GM13976 (cell line): Measurements from ENCODE around the gene ADK.
"Not testable (repeated sequence)": the region's sequence is repeated elsewhere in the genome, so short reads cannot be mapped to it uniquely, and the experiment has no call there.

ENCODE experiments used
- DNase-seq: peaks from one replicate; pipeline ENCODE4 v3.0.0; 2012; ENCODE audit warnings: low spot score
- in situ Hi-C: fragments of 300-500 bp; cut with MboI; formaldehyde crosslinking; loops from one replicate; pipeline ENCODE4 v1.12.0; 2022; ENCODE audit warnings: low sequenced_read_pairs, mixed read lengths, inconsistent platforms; ENCODE audit not compliant: unreplicated experiment
- TF ChIP-seq, protein P1 (sequence below): IDR thresholded peaks from 2 replicates; pipeline ENCODE4 v1.5.1; 2012; ENCODE audit warnings: borderline replicate concordance, mild to moderate bottlenecking; ENCODE audit not compliant: insufficient read depth; ENCODE audit errors: extremely low read depth, missing control alignments, control extremely low read depth

The ADK gene

GRCh38 chr10:74556072-74556705 lies 405.2 kb downstream of the ADK start:
- in situ Hi-C loops = no loop called here
- TF ChIP-seq, protein P1, sequence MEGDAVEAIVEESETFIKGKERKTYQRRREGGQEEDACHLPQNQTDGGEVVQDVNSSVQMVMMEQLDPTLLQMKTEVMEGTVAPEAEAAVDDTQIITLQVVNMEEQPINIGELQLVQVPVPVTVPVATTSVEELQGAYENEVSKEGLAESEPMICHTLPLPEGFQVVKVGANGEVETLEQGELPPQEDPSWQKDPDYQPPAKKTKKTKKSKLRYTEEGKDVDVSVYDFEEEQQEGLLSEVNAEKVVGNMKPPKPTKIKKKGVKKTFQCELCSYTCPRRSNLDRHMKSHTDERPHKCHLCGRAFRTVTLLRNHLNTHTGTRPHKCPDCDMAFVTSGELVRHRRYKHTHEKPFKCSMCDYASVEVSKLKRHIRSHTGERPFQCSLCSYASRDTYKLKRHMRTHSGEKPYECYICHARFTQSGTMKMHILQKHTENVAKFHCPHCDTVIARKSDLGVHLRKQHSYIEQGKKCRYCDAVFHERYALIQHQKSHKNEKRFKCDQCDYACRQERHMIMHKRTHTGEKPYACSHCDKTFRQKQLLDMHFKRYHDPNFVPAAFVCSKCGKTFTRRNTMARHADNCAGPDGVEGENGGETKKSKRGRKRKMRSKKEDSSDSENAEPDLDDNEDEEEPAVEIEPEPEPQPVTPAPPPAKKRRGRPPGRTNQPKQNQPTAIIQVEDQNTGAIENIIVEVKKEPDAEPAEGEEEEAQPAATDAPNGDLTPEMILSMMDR = no peak
- no peak for DNase-seq

- TF ChIP-seq, protein P1 = no peak
- in situ Hi-C loops = no loop called here
- DNase-seq = no peak
Measured at GRCh38 chr10:74557098-74557497, 406.1 kb downstream of the ADK start.

DNA sequence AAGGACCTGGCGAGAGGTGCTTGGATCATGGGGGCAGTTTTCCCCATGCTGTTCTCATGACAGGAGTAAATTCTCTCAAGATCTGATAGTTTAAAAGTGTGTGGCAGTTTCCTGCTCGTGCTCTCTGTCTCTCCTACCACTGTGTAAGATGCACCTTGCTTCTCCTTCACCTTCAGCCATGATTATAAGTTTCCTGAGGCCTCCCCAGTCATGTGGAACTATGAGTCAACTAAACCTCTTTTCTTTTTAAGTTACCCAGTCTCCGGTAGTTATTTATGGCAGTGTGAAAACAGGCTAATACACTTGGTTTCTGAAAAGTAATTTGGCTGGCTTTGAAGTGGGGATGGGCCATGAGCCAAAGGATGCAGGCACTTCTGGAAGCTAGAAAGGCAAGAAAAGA lies 407.4 kb downstream of the ADK start:
- DNase-seq = no peak
- TF ChIP-seq, protein P1 = no peak
- in situ Hi-C loops = no loop called here

DNA sequence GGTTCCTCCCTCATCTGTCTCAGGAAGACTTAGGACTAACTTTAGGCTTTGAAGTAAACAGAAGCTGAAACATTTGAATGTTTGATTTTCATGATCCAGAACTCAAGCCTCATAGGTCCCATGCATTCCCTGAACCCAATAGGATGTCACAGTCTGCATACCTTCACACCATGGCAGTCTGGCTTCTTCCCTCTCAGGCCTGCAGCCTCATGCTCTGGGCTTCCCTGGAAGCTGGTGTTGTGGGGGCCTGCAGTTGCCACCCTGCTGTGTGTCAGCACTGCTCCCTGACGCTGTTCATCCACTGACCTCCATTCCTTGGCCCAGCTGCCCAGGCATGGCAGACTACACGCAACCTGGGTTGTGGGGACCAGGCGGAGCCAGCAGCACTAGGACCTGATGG lies 407.9 kb downstream of the ADK start:
- TF ChIP-seq, protein P1 = no peak
- no peak for DNase-seq
- in situ Hi-C loops = no loop called here

DNA sequence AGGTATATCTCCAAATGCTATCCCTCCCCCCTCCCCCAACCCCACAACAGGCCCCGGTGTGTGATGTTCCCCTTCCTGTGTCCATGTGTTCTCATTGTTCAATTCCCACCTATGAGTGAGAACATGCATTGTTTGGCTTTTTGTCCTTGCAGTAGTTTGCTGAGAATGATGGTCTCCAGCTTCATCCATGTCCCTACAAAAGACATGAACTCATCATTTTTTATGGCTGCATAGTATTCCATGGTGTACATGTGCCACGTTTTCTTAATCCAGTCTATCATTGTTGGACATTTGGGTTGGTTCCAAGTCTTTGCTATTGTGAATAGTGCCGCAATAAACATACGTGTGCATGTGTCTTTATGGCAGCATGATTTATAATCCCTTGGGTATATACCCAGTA lies 417.9 kb downstream of the ADK start:
- in situ Hi-C loops, DNase-seq: not testable (repeated sequence)

- in situ Hi-C loops, DNase-seq: not testable (repeated sequence)
Measured at GRCh38 chr10:74573497-74573896, 422.5 kb downstream of the ADK start.

GRCh38 chr10:74575191-74575720 lies 424.2 kb downstream of the ADK start:
- TF ChIP-seq, protein P1 = no peak
- in situ Hi-C loops = no loop called here

GRCh38 chr10:74575912-74576311 lies 424.9 kb downstream of the ADK start:
- DNase-seq = no peak
- TF ChIP-seq, protein P1 = no peak
- in situ Hi-C loops = no loop called here

More at GRCh38 chr10:74575191-74575720, 424.2 kb downstream of the ADK start:
- DNase-seq = no peak
